ENCODE results near the gene NID2.

NID2 gene

GRCh38 chr14:51998348-51998747 is 70.5 kb downstream of the NID2 start:
- DNase-seq = no peak

- DNase-seq = no peak
These were observed 72.6 kb downstream of the NID2 start for GRCh38 chr14:51996148-51996746.

GRCh38 chr14:51993285-51993920 is 75.5 kb downstream of the NID2 start:
- no peak for DNase-seq

- no peak for DNase-seq
These were observed 78.4 kb downstream of the NID2 start for GRCh38 chr14:51990488-51990887.

GRCh38 chr14:51989293-51990234 is 79.3 kb downstream of the NID2 start, which contains the start of gene RTRAF:
Gene RTRAF (plus strand): TSS chr14:51989546. CDS start chr14:51989640, 94 bp downstream.
- DNase-seq = peak; percentile 89 to 90

- no peak for DNase-seq
These were observed 80.6 kb downstream of the NID2 start for GRCh38 chr14:51988221-51988620.

GRCh38 chr14:51981218-51981854 is 87.5 kb downstream of the NID2 start:
- no peak for DNase-seq

GRCh38 chr14:51979088-51979709 is 89.7 kb downstream of the NID2 start:
- DNase-seq = peak; percentile 71 to 80

GRCh38 chr14:51978681-51979085 is 90.2 kb downstream of the NID2 start:
- DNase-seq = no peak

- no peak for DNase-seq
These were observed 91.8 kb downstream of the NID2 start for GRCh38 chr14:51977075-51977474.

- no peak for DNase-seq
These were observed 96.3 kb downstream of the NID2 start for GRCh38 chr14:51972566-51972965.

- DNase-seq = no peak
These were observed 98.9 kb downstream of the NID2 start for GRCh38 chr14:51969852-51970540.

GRCh38 chr14:51967521-51967920 is 101.3 kb downstream of the NID2 start:
- DNase-seq = no peak

GRCh38 chr14:51963286-51963685 is 105.6 kb downstream of the NID2 start:
- DNase-seq = no peak

GRCh38 chr14:51962711-51963110 is 106.1 kb downstream of the NID2 start:
- no peak for DNase-seq

GRCh38 chr14:51960866-51961265 is 108.0 kb downstream of the NID2 start:
- DNase-seq = no peak

GRCh38 chr14:51959928-51960327 is 108.9 kb downstream of the NID2 start:
- DNase-seq = no peak

GRCh38 chr14:51957950-51958349 is 110.9 kb downstream of the NID2 start:
- DNase-seq = no peak
